K562 (cell line): Measurements from ENCODE around the gene ERAL1. TPM values are rescaled to one million over a fixed set of nuclear protein-coding genes. Genes with fewer than 3 reads are reported as not detected.

ENCODE experiments used
- EWSR1 ChIP-seq: fragments of 450-650 bp; IDR thresholded peaks from 2 replicates; pipeline ENCODE4 v1.6.1; 2018; ENCODE audit warnings: borderline replicate concordance, mild to moderate bottlenecking, low read depth, moderate library complexity; ENCODE audit not compliant: partially characterized antibody
- GTF2A2 ChIP-seq: IDR thresholded peaks from 2 replicates; pipeline ENCODE4 v1.6.1; 2016; ENCODE audit warnings: mild to moderate bottlenecking, missing genetic modification characterization, missing compliant biosample characterization
- KDM5B ChIP-seq: fragments of 200-600 bp; sonication (generic); IDR thresholded peaks from 2 replicates; pipeline ENCODE4 v1.6.1; 2012; ENCODE audit warnings: low read depth, mild to moderate bottlenecking, moderate library complexity, low read length, control low read depth, inconsistent platforms; ENCODE audit not compliant: insufficient replicate concordance
- SMC3 ChIP-seq: conservative IDR thresholded peaks from 2 replicates; pipeline ENCODE4 v1.6.1; 2011; ENCODE audit warnings: low read depth, low read length, improper control_type of control experiment; ENCODE audit not compliant: insufficient read depth
- TCF3 ChIP-seq: sonication (generic); formaldehyde crosslinking; IDR thresholded peaks from 2 replicates; pipeline ENCODE4 v1.4.0; 2020; ENCODE audit warnings: mild to moderate bottlenecking, missing genetic modification reagents
- ZFP36 ChIP-seq: fragments of 150-350 bp; IDR thresholded peaks from 2 replicates; pipeline ENCODE4 v1.6.1; 2018; ENCODE audit warnings: low read length, low read depth; ENCODE audit not compliant: partially characterized antibody
- ZNF239 ChIP-seq: fragments of 250-450 bp; sonication (Bioruptor Pico); IDR thresholded peaks from 2 replicates; pipeline ENCODE4 v1.4.0; 2020; ENCODE audit warnings: mild to moderate bottlenecking
- polyA plus RNA-seq, 8 experiments: library from polyadenylated mRNA; depleted of rRNA in 4 of 8; stranded (reverse) in 5 of 8; unstranded in 3 of 8; fragments of >200 nt; fragmentation: Nextera tagmentation in 2 of 8; fragmentation: Illumina TruSeq in 1 of 8; extraction: Ambion mirVana in 2 of 8; extraction: Trizol in 1 of 8; gene quantifications; 2 replicates each; pipeline versions ENCODE4 v1.2.1 to v1.2.3, GENCODE V29; 2011 to 2014; ENCODE audit warnings: inconsistent platforms in 1 of 8, missing spikeins in 1 of 8
- total RNA-seq, 7 experiments: library from RNA; depleted of rRNA in 6 of 7; stranded (reverse); fragments of >200 nt in 6 of 7; fragmentation: Illumina TruSeq in 2 of 7; extraction: Trizol in 2 of 7; gene quantifications; 2 replicates each; pipeline versions ENCODE4 v1.2.1 to v1.2.3, GENCODE V29; 2011 to 2021; ENCODE audit warnings: low replicate concordance in 1 of 7
- TF ChIP-seq, protein P1 (sequence below): fragments of 450-650 bp; IDR thresholded peaks from 2 replicates; pipeline ENCODE4 v1.7.1; 2018; ENCODE audit warnings: mild to moderate bottlenecking, low read depth; ENCODE audit not compliant: partially characterized antibody
- TF ChIP-seq, protein P2 (sequence below): fragments of 450-650 bp; formaldehyde crosslinking; IDR thresholded peaks from 2 replicates; pipeline ENCODE4 v1.4.0; 2020; ENCODE audit warnings: mild to moderate bottlenecking, moderate library complexity

Gene ERAL1
- total and polyA plus RNA-seq, 9 of the 15 experiments (the other 6 are each of a cell fraction or from before 2014, with no cell fraction given), result 37.5 to 351 (median 106) TPM

DNA sequence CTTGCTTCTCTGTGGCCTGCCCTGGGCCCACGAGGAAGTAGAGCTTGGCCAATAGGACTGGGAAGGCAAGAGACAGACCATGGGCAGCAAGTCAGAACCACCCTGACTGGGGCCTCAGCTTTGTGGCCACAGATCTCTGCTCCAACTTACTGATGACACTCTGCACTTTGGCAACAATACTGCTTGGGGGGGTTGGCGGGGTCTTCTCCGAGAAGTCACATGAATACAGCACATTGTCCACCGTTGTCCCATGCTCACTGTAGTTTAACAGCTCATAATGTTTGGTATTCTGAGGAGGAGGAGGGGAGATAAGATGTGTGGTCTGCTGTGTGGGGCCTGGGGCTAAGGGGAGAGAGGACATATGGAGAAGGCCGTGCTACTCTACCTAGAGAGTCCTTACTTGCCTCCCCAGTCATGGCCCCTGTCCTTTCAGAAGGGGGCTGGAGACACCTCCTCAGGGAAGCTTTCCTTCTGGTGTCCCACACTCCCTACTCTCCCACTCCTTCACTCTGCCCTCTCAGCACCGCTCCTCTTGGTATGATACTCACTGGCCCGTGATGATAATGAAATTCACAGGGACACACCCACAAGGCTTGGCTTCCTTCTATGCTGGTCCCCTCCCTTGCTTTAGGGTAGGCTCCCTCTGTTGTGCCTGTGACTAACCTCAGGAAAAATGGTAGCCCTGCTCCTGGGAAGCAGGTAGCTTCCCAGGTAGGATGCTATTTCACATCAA, 52.1 kb downstream of the ERAL1 start (continued):
- TF ChIP-seq KDM5B, result peak; percentile 11
- TF ChIP-seq ZNF239 (CRISPR knock-in tag), result no peak
- no peak for TF ChIP-seq SMC3
- TF ChIP-seq ZFP36, result peak; percentile 36
- no peak for TF ChIP-seq EWSR1
- TF ChIP-seq, protein P1, sequence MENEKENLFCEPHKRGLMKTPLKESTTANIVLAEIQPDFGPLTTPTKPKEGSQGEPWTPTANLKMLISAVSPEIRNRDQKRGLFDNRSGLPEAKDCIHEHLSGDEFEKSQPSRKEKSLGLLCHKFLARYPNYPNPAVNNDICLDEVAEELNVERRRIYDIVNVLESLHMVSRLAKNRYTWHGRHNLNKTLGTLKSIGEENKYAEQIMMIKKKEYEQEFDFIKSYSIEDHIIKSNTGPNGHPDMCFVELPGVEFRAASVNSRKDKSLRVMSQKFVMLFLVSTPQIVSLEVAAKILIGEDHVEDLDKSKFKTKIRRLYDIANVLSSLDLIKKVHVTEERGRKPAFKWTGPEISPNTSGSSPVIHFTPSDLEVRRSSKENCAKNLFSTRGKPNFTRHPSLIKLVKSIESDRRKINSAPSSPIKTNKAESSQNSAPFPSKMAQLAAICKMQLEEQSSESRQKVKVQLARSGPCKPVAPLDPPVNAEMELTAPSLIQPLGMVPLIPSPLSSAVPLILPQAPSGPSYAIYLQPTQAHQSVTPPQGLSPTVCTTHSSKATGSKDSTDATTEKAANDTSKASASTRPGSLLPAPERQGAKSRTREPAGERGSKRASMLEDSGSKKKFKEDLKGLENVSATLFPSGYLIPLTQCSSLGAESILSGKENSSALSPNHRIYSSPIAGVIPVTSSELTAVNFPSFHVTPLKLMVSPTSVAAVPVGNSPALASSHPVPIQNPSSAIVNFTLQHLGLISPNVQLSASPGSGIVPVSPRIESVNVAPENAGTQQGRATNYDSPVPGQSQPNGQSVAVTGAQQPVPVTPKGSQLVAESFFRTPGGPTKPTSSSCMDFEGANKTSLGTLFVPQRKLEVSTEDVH, result no peak
- no peak for TF ChIP-seq GTF2A2 (tag)
- TF ChIP-seq, protein P2, sequence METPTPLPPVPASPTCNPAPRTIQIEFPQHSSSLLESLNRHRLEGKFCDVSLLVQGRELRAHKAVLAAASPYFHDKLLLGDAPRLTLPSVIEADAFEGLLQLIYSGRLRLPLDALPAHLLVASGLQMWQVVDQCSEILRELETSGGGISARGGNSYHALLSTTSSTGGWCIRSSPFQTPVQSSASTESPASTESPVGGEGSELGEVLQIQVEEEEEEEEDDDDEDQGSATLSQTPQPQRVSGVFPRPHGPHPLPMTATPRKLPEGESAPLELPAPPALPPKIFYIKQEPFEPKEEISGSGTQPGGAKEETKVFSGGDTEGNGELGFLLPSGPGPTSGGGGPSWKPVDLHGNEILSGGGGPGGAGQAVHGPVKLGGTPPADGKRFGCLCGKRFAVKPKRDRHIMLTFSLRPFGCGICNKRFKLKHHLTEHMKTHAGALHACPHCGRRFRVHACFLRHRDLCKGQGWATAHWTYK (CRISPR knock-in tag), result 0 out of 2 replicates have a peak, but pooled peaks have one; percentile 20
- peak; percentile 54 for TF ChIP-seq TCF3 (CRISPR knock-in tag)
